Caco-2 (cell line): ENCODE measurements around the gene NAB1. TPM values are rescaled to one million over a fixed set of nuclear protein-coding genes. Genes with fewer than 3 reads are reported as not detected.

Source experiments
- BruUV-seq: library from RNA; stranded (reverse); fragments of 400-500 nt; replicated peaks from 2 replicates; lab custom pipeline; 2021; lab: Mats Ljungman, UMichigan
- CTCF ChIA-PET: fragments of 300-600 bp; sonication (Branson Sonifier 250); formaldehyde crosslinking; loops from one replicate; lab custom pipeline; 2022; ENCODE audit warnings: antibody characterized with exemption; lab: Charles Lee
- POLR2A ChIA-PET: fragments of 300-600 bp; sonication (Branson Sonifier 250); formaldehyde crosslinking; loops from one replicate; lab custom pipeline; 2022; ENCODE audit warnings: antibody characterized with exemption; lab: Charles Lee
- DNase-seq, 2 experiments: peaks; one replicate each; pipeline versions ENCODE4 v3.0.0 to v3.0.0-alpha.2; 2020 to 2022
- H3K27me3 ChIP-seq: replicated peaks from 2 replicates; pipeline ENCODE4 v1.6.0; 2011; ENCODE audit warnings: low read length; ENCODE audit not compliant: control insufficient read depth, insufficient read depth
- H3K36me3 ChIP-seq: 2 replicates; pipeline ENCODE4 v1.5.1; 2011; ENCODE audit warnings: low read length; ENCODE audit not compliant: control insufficient read depth, insufficient read depth
- H3K4me1 ChIP-seq: fragments of 250-450 bp; sonication (Bioruptor Pico); 2 replicates; pipeline ENCODE4 v1.5.1; 2020; ENCODE audit warnings: mild to moderate bottlenecking
- H3K4me3 ChIP-seq: 2 replicates; pipeline ENCODE4 v1.5.1; 2011; ENCODE audit warnings: low read depth, mild to moderate bottlenecking, control low read depth, low read length
- H3K9me3 ChIP-seq: fragments of 250-450 bp; sonication (Bioruptor Pico); 2 replicates; pipeline ENCODE4 v1.5.1; 2020; ENCODE audit warnings: mild to moderate bottlenecking, moderate library complexity
- H3K27ac Mint-ChIP-seq: one replicate; pipeline ENCODE4 v1.8.0; 2022; ENCODE audit warnings: mixed read lengths; ENCODE audit not compliant: unreplicated experiment
- H3K27me3 Mint-ChIP-seq: one replicate; pipeline ENCODE4 v1.8.0; 2022; ENCODE audit warnings: mixed read lengths; ENCODE audit not compliant: insufficient read depth, unreplicated experiment
- H3K36me3 Mint-ChIP-seq: one replicate; pipeline ENCODE4 v1.8.0; 2022; ENCODE audit warnings: mild to moderate bottlenecking, mixed read lengths; ENCODE audit not compliant: insufficient read depth, unreplicated experiment
- H3K4me1 Mint-ChIP-seq: one replicate; pipeline ENCODE4 v1.8.0; 2022; ENCODE audit warnings: low read depth, mixed read lengths; ENCODE audit not compliant: unreplicated experiment
- H3K4me3 Mint-ChIP-seq: one replicate; pipeline ENCODE4 v1.8.0; 2022; ENCODE audit warnings: mild to moderate bottlenecking, moderate library complexity, mixed read lengths; ENCODE audit not compliant: unreplicated experiment
- H3K9me3 Mint-ChIP-seq: one replicate; pipeline ENCODE4 v1.8.0; 2022; ENCODE audit warnings: mixed read lengths; ENCODE audit not compliant: unreplicated experiment
- CTCF ChIP-seq, 2 experiments: fragments of 200-600 bp in 1 of 2; IDR thresholded peaks; 1 replicate in 1 of 2; 2 replicates in 1 of 2; pipeline versions ENCODE4 v1.5.1 to v1.8.0; 2011 to 2022; ENCODE audit warnings: antibody characterized with exemption in 1 of 2, control low read depth in 1 of 2, inconsistent platforms in 1 of 2, low read depth in 1 of 2, low read length in 1 of 2, mild to moderate bottlenecking in 1 of 2, moderate library complexity in 1 of 2; ENCODE audit not compliant: insufficient read depth in 1 of 2, severe bottlenecking in 1 of 2, unreplicated experiment in 1 of 2
- intact Hi-C: fragments of 100-400 bp; cut with micrococcal nuclease; formaldehyde crosslinking; loops from one replicate; pipeline ENCODE4 v1.10.0; 2022; ENCODE audit not compliant: unreplicated experiment
- total RNA-seq: library from RNA; stranded (reverse); gene quantifications from 2 replicates; pipeline ENCODE4 v1.2.3, GENCODE V29; 2022

The NAB1 gene
- total RNA-seq, 1 experiment from 2014 or later = 88.1 TPM

DNA sequence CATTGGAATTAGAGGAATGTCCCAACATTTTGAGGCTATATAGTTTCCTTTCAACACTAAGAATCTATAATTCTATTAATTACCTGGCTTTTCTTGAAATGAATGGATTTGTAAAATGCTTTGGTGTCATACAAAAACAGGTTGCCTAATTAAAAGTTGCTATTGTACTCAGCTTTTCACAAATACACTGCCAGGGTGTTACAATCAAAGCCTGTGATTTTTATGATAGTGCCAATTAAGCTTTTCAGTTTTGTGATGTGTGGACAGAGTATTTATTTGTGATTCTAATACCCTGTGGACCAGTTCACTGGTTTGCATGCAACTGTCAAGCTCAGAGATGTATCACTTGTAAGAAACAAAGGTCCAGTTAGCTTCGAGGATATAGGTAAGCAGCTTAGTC lies 71.8 kb downstream of the NAB1 start:
- H3K36me3 Mint-ChIP-seq = no peaks in the 10 kb centered on the region
- H3K27ac Mint-ChIP-seq = no peak overlapping the region
- H3K4me3 Mint-ChIP-seq = no peak overlapping the region
- Histone ChIP-seq H3K27me3 (no peaks in the 10 kb centered on the region), H3K4me1 (peaks cover 20% of the 10 kb centered on the region), H3K36me3 (no peaks in the 10 kb centered on the region), H3K9me3 (no peaks in the 10 kb centered on the region), H3K4me3 (no peak overlapping the region)
- H3K27me3 Mint-ChIP-seq = no peaks in the 10 kb centered on the region
- ChIA-PET POLR2A (no interaction called here), CTCF (no interaction called here)
- no peak for DNase-seq
- intact Hi-C loops = no loop called here
- TF ChIP-seq CTCF (IDR thresholded peaks at IDR 0.05; ENCODE audit: insufficient read depth in 1 of 2, low read depth in 1 of 2, low read length in 1 of 2, severe bottlenecking in 1 of 2, unreplicated experiment in 1 of 2) = no peak
- no TSS peak for BruUV-seq
- peaks cover 24% of the 10 kb centered on the region for H3K4me1 Mint-ChIP-seq
- no peaks in the 10 kb centered on the region for H3K9me3 Mint-ChIP-seq

GRCh38 chr2:190722061-190722759 lies 73.3 kb downstream of the NAB1 start:
- ChIA-PET POLR2A (no interaction called here), CTCF (interaction anchor here (0.6 kb wide), 1 partner anchor 241 kb away, joined by 3 read pairs; no protein-coding TSS in a partner anchor)
- BruUV-seq = no TSS peak
- H3K9me3 Mint-ChIP-seq = no peaks in the 10 kb centered on the region
- Histone ChIP-seq H3K27me3 (no peaks in the 10 kb centered on the region; the same call in 1 of the 2 replicates), H3K9me3 (no peaks in the 10 kb centered on the region), H3K36me3 (no peaks in the 10 kb centered on the region), H3K4me3 (no peak overlapping the region), H3K4me1 (peaks cover 20% of the 10 kb centered on the region)
- H3K36me3 Mint-ChIP-seq = no peaks in the 10 kb centered on the region
- DNase-seq = no peak
- no peak overlapping the region for H3K27ac Mint-ChIP-seq
- no peaks in the 10 kb centered on the region for H3K27me3 Mint-ChIP-seq
- intact Hi-C loops = no loop called here
- peaks cover 24% of the 10 kb centered on the region for H3K4me1 Mint-ChIP-seq
- TF ChIP-seq CTCF (IDR thresholded peaks at IDR 0.05; ENCODE audit: insufficient read depth in 1 of 2, low read depth in 1 of 2, low read length in 1 of 2, severe bottlenecking in 1 of 2, unreplicated experiment in 1 of 2) = no peak
- no peak overlapping the region for H3K4me3 Mint-ChIP-seq

- Histone ChIP-seq H3K4me1 (peaks cover 17% of the 10 kb centered on the region), H3K36me3 (no peaks in the 10 kb centered on the region), H3K4me3 (no peak overlapping the region), H3K9me3 (no peaks in the 10 kb centered on the region), H3K27me3 (no peaks in the 10 kb centered on the region; the same call in 1 of the 2 replicates)
- Mint-ChIP-seq H3K9me3 (no peaks in the 10 kb centered on the region), H3K4me3 (no peak overlapping the region), H3K27me3 (no peaks in the 10 kb centered on the region), H3K27ac (no peak overlapping the region), H3K36me3 (no peaks in the 10 kb centered on the region), H3K4me1 (peaks cover 24% of the 10 kb centered on the region)
- intact Hi-C loops = no loop called here
- BruUV-seq = no TSS peak
- no peak for DNase-seq
- ChIA-PET POLR2A (no interaction called here), CTCF (interaction anchor here (0.6 kb wide), 1 partner anchor 240 kb away, joined by 3 read pairs; no protein-coding TSS in a partner anchor)
- no peak for TF ChIP-seq CTCF (IDR thresholded peaks at IDR 0.05; ENCODE audit: insufficient read depth in 1 of 2, low read depth in 1 of 2, low read length in 1 of 2, severe bottlenecking in 1 of 2, unreplicated experiment in 1 of 2)
These were observed 74.0 kb downstream of the NAB1 start for GRCh38 chr2:190722835-190723234.
